H54 (cell line): ENCODE data around the gene RBP2.
"Not testable (repeated sequence)": the region's sequence is repeated elsewhere in the genome, so short reads cannot be mapped to it uniquely, and the experiment has no call there.

Experiments used
- DNase-seq: peaks from one replicate; pipeline ENCODE4 v3.0.0; 2011; ENCODE audit warnings: low spot score, mixed read lengths; ENCODE audit not compliant: insufficient read length
- FAIRE-seq: peaks from 3 replicates; lab custom pipeline; 2011; peaks lifted over from hg19 to GRCh38; lab: Jason Lieb, UNC
- POLR2A ChIP-seq: IDR thresholded peaks from 2 replicates; pipeline ENCODE4 v1.6.1; 2011; ENCODE audit warnings: low read depth, mild to moderate bottlenecking, low read length

RBP2 gene

GRCh38 chr3:139418144-139418543, 58.2 kb downstream of the RBP2 start:
- no peak for TF ChIP-seq POLR2A
- DNase-seq (no peak), FAIRE-seq (peak; percentile 58)

DNA sequence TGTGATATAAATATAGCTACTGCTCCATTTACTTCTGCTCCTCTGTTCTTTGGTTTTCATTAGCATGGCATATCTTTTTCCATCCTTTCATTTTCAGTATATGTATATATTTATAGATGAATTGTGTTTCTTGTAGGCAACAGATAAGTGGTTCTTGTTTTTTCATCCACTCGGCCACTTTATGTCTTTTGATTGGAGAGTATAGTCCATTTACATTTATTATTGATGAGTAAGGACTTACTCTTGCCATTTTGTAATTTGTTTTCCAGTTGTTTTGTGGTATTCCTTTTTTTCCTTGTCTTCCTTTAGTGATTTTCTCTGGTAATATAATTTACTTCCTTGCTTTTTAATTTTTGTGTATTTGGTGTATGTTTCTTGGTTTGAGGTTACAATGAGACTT, 60.0 kb downstream of the RBP2 start:
- FAIRE-seq (no peak), DNase-seq (no peak)
- TF ChIP-seq POLR2A: no peak

GRCh38 chr3:139414608-139415224, 61.6 kb downstream of the RBP2 start:
- FAIRE-seq: no peak
- TF ChIP-seq POLR2A: no peak
- DNase-seq: no peak

DNA sequence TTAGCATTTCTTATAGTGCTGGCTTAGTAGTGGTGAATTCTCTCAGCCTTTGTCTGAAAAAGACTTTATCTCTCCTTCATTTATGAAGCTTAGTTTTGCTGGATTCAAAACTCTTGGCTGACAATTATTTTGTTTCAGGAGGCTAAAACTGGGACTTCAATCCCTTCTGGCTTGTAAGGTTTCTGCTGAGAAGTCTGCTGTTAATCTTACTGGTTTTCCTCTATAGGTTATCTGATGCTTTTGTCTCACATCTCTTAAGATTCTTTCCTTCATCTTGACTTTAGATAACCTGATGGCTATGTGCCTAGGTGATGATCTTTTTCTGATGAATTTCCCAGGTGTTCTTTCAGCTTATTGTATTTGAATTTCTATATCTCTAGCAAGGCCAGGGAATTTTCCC, 63.4 kb downstream of the RBP2 start:
- DNase-seq, FAIRE-seq: not testable (repeated sequence)
